PC-9 (cell line): ENCODE results near the gene RTN3. TPM values are rescaled to one million over a fixed set of nuclear protein-coding genes. Genes with fewer than 3 reads are reported as not detected.

ENCODE experiments used
- BruUV-seq: library from RNA; stranded (reverse); fragments of 400-500 nt; replicated peaks from 2 replicates; lab custom pipeline; 2021; lab: Mats Ljungman, UMichigan
- CTCF ChIA-PET: fragments of 300-600 bp; sonication (Branson Sonifier 250); formaldehyde crosslinking; loops from one replicate; lab custom pipeline; 2022; ENCODE audit warnings: antibody characterized with exemption; lab: Charles Lee
- POLR2A ChIA-PET: fragments of 300-600 bp; sonication (Branson Sonifier 250); formaldehyde crosslinking; loops from one replicate; lab custom pipeline; 2022; ENCODE audit warnings: antibody characterized with exemption; ENCODE audit not compliant: unreplicated experiment; lab: Charles Lee
- DNase-seq, 2 experiments: peaks; one replicate each; pipeline versions ENCODE4 v3.0.0 to v3.0.0-alpha.2; 2015 to 2022; ENCODE audit warnings: mixed read lengths in 1 of 2
- H2AFZ ChIP-seq: fragments of 200-600 bp; sonication (generic); 2 replicates; pipeline ENCODE4 v1.8.1; 2017; ENCODE audit warnings: antibody characterized with exemption
- H3F3A ChIP-seq: fragments of 200-600 bp; sonication (generic); 2 replicates; pipeline ENCODE4 v1.8.1; 2017; ENCODE audit warnings: antibody characterized with exemption, mild to moderate bottlenecking, low read depth; ENCODE audit not compliant: insufficient read depth
- H3K27ac ChIP-seq: fragments of 200-600 bp; sonication (generic); 2 replicates; pipeline ENCODE4 v1.6.1; 2016; ENCODE audit warnings: mixed run types
- H3K27me3 ChIP-seq: fragments of 200-600 bp; sonication (generic); 2 replicates; pipeline ENCODE4 v1.6.1; 2016; ENCODE audit warnings: low read depth, mixed run types; ENCODE audit not compliant: insufficient read depth
- H3K36me3 ChIP-seq: fragments of 200-600 bp; sonication (generic); 2 replicates; pipeline ENCODE4 v1.6.1; 2016; ENCODE audit warnings: low read depth, mixed run types
- H3K4me1 ChIP-seq: fragments of 200-600 bp; sonication (generic); replicated peaks from 2 replicates; pipeline ENCODE4 v1.6.1; 2016; ENCODE audit warnings: mixed run types; ENCODE audit not compliant: insufficient read depth
- H3K4me2 ChIP-seq: fragments of 200-600 bp; sonication (generic); 2 replicates; pipeline ENCODE4 v1.6.1; 2017; ENCODE audit warnings: mixed run types
- H3K4me3 ChIP-seq: fragments of 200-600 bp; sonication (generic); 2 replicates; pipeline ENCODE4 v1.6.1; 2016; ENCODE audit warnings: mixed run types
- H3K79me2 ChIP-seq: fragments of 200-600 bp; sonication (generic); 2 replicates; pipeline ENCODE4 v1.6.1; 2017; ENCODE audit warnings: low read depth, mixed run types
- H3K9me2 ChIP-seq: fragments of 200-600 bp; sonication (generic); 2 replicates; pipeline ENCODE4 v1.8.1; 2017; ENCODE audit warnings: mild to moderate bottlenecking; ENCODE audit not compliant: insufficient read depth
- H3K9me3 ChIP-seq: fragments of 200-600 bp; sonication (generic); 2 replicates; pipeline ENCODE4 v1.8.1; 2016; ENCODE audit warnings: low read depth; ENCODE audit not compliant: insufficient read depth
- H4K20me1 ChIP-seq: fragments of 200-600 bp; sonication (generic); 2 replicates; pipeline ENCODE4 v1.8.1; 2017; ENCODE audit not compliant: insufficient read depth
- CTCF ChIP-seq: fragments of 200-600 bp; sonication (generic); conservative IDR thresholded peaks from 2 replicates; pipeline ENCODE4 v1.6.1; 2017; ENCODE audit warnings: mixed run types, antibody characterized with exemption, mild to moderate bottlenecking, moderate library complexity
- EZH2 ChIP-seq: fragments of 200-600 bp; sonication (generic); IDR thresholded peaks from 2 replicates; pipeline ENCODE4 v1.8.0; 2017; ENCODE audit warnings: antibody characterized with exemption, low read depth
- intact Hi-C: fragments of 100-400 bp; cut with micrococcal nuclease; formaldehyde crosslinking; loops from one replicate; pipeline ENCODE4 v1.10.0; 2022; ENCODE audit not compliant: unreplicated experiment
- total RNA-seq: library from RNA; stranded (reverse); gene quantifications from 2 replicates; pipeline ENCODE4 v1.2.3, GENCODE V29; 2021

Gene RTN3
- total RNA-seq, 1 experiment from 2014 or later, result 279 TPM

GRCh38 chr11:63708764-63709163, 27.5 kb downstream of the RTN3 start:
- BruUV-seq, result no TSS peak
- H4K20me1 ChIP-seq, result peaks cover 51% of the 10 kb centered on the region
- TF ChIP-seq CTCF (no peak), EZH2 (no peak)
- DNase-seq, result no peak
- H3K79me2 ChIP-seq, result peaks cover 75% of the 10 kb centered on the region
- H3K36me3 ChIP-seq, result no peaks in the 10 kb centered on the region
- no peaks in the 10 kb centered on the region for H3K4me1 ChIP-seq
- CTCF ChIA-PET, result interaction anchor here (1.0 kb wide), 1 partner anchor 86 kb away, joined by 4 read pairs; no protein-coding TSS in a partner anchor
- H3F3A ChIP-seq, result peaks cover 11% of the 10 kb centered on the region; the same call in 1 of the 2 replicates
- no peaks in the 10 kb centered on the region for H3K9me2 ChIP-seq
- intact Hi-C loops, result no loop called here
- H2AFZ ChIP-seq, result no peak overlapping the region
- H3K9me3 ChIP-seq, result no peaks in the 10 kb centered on the region
- H3K4me2 ChIP-seq, result no peak overlapping the region
- H3K27me3 ChIP-seq, result no peaks in the 10 kb centered on the region
- no peak overlapping the region for H3K4me3 ChIP-seq
- H3K27ac ChIP-seq, result no peak overlapping the region
- POLR2A ChIA-PET, result interaction anchor here (0.6 kb wide), 1 partner anchor 27 kb away, joined by 5 read pairs; no protein-coding TSS in a partner anchor

- no peaks in the 10 kb centered on the region for H3K27me3 ChIP-seq
- no peak overlapping the region for H2AFZ ChIP-seq
- no peaks in the 10 kb centered on the region for H3K36me3 ChIP-seq
- peaks cover 71% of the 10 kb centered on the region for H3K79me2 ChIP-seq
- peaks cover 50% of the 10 kb centered on the region for H4K20me1 ChIP-seq
- H3K9me2 ChIP-seq, result no peaks in the 10 kb centered on the region
- peaks cover 11% of the 10 kb centered on the region; the same call in 1 of the 2 replicates for H3F3A ChIP-seq
- CTCF ChIA-PET, result interaction anchor here (1.0 kb wide), 1 partner anchor 87 kb away, joined by 4 read pairs; no protein-coding TSS in a partner anchor
- no peak overlapping the region for H3K4me2 ChIP-seq
- intact Hi-C loops, result no loop called here
- H3K9me3 ChIP-seq, result no peaks in the 10 kb centered on the region
- no peaks in the 10 kb centered on the region for H3K4me1 ChIP-seq
- TF ChIP-seq CTCF (no peak), EZH2 (no peak)
- BruUV-seq, result no TSS peak
- H3K27ac ChIP-seq, result no peak overlapping the region
- DNase-seq, result no peak
- POLR2A ChIA-PET, result no interaction called here
- no peak overlapping the region for H3K4me3 ChIP-seq
These were observed 28.1 kb downstream of the RTN3 start for GRCh38 chr11:63709336-63709884.

GRCh38 chr11:63710476-63711217, 29.3 kb downstream of the RTN3 start:
- Histone ChIP-seq H3K9me2 (no peaks in the 10 kb centered on the region), H3K36me3 (no peaks in the 10 kb centered on the region; the same call in 1 of the 2 replicates), H3K9me3 (no peaks in the 10 kb centered on the region), H3K4me1 (0 out of 2 replicates have a peak, but pooled peaks cover 2% of the 10 kb centered on the region), H3F3A (0 out of 2 replicates have a peak, but pooled peaks cover 6% of the 10 kb centered on the region), H3K27me3 (no peaks in the 10 kb centered on the region), H2AFZ (no peak overlapping the region), H3K4me3 (no peak overlapping the region), H3K27ac (no peak overlapping the region), H3K4me2 (no peak overlapping the region), H4K20me1 (peaks cover 46% of the 10 kb centered on the region), H3K79me2 (peaks cover 71% of the 10 kb centered on the region)
- ChIA-PET POLR2A (interaction anchor here (0.6 kb wide), 1 partner anchor 30 kb away, joined by 3 read pairs; the partner anchor contains the start of gene RTN3), CTCF (no interaction called here)
- no peak for DNase-seq
- BruUV-seq, result no TSS peak
- TF ChIP-seq CTCF (no peak), EZH2 (no peak)
- intact Hi-C loops, result no loop called here
